Smooth muscle cell (in vitro differentiated cells): Measurements from ENCODE around the gene MAPKAPK3. TPM values are rescaled to one million over a fixed set of nuclear protein-coding genes. Genes with fewer than 3 reads are reported as not detected.

Source experiments
- DNase-seq: peaks from one replicate; lab custom pipeline; 2025; ENCODE audit not compliant: unreplicated experiment; lab: John Stamatoyannopoulos, UW
- H2AFZ ChIP-seq: fragments of 200-600 bp; sonication (generic); 2 replicates; pipeline ENCODE4 v1.6.0; 2016; ENCODE audit warnings: antibody characterized with exemption, low read depth, mild to moderate bottlenecking
- H3F3A ChIP-seq: fragments of 200-600 bp; sonication (generic); 2 replicates; pipeline ENCODE4 v1.6.0; 2017; ENCODE audit warnings: antibody characterized with exemption, low read depth
- H3K27ac ChIP-seq: fragments of 200-600 bp; sonication (generic); 2 replicates; pipeline ENCODE4 v1.5.1; 2016; ENCODE audit warnings: low read depth, mild to moderate bottlenecking
- H3K27me3 ChIP-seq: fragments of 200-600 bp; sonication (generic); 2 replicates; pipeline ENCODE4 v1.6.1; 2016; ENCODE audit warnings: low read depth, mild to moderate bottlenecking
- H3K36me3 ChIP-seq: fragments of 200-600 bp; sonication (generic); 2 replicates; pipeline ENCODE4 v1.5.1; 2016; ENCODE audit warnings: low read depth
- H3K4me1 ChIP-seq: fragments of 200-600 bp; sonication (generic); 2 replicates; pipeline ENCODE4 v1.5.1; 2016; ENCODE audit warnings: low read depth
- H3K4me2 ChIP-seq: fragments of 200-600 bp; sonication (generic); 2 replicates; pipeline ENCODE4 v1.6.0; 2016; ENCODE audit warnings: mild to moderate bottlenecking
- H3K4me3 ChIP-seq: fragments of 200-600 bp; sonication (generic); 2 replicates; pipeline ENCODE4 v1.5.1; 2016; ENCODE audit warnings: mild to moderate bottlenecking
- H3K79me2 ChIP-seq: fragments of 200-600 bp; sonication (generic); 2 replicates; pipeline ENCODE4 v1.6.0; 2016; ENCODE audit warnings: low read depth, mild to moderate bottlenecking
- H3K9ac ChIP-seq: fragments of 200-600 bp; sonication (generic); 2 replicates; pipeline ENCODE4 v1.6.0; 2016; ENCODE audit warnings: low read depth
- H3K9me3 ChIP-seq: fragments of 200-600 bp; sonication (generic); replicated peaks from 2 replicates; pipeline ENCODE4 v1.5.1; 2016; ENCODE audit warnings: low read depth
- H4K20me1 ChIP-seq: fragments of 200-600 bp; sonication (generic); 2 replicates; pipeline ENCODE4 v1.6.0; 2016; ENCODE audit warnings: low read depth
- CTCF ChIP-seq: fragments of 200-600 bp; sonication (generic); IDR thresholded peaks from 2 replicates; pipeline ENCODE4 v1.5.1; 2017; ENCODE audit warnings: borderline replicate concordance, mild to moderate bottlenecking, antibody characterized with exemption; ENCODE audit not compliant: insufficient read depth, poor library complexity, severe bottlenecking
- WGBS: methylation state at CpG from one replicate; pipeline ENCODE4 v1.1.7; 2016; ENCODE audit warnings: low lambda C conversion rate; 5-methylcytosine and 5-hydroxymethylcytosine counted together
- polyA plus RNA-seq: library from polyadenylated mRNA; unstranded; fragments of >200 nt; fragmentation: Nextera tagmentation; extraction: Ambion mirVana; gene quantifications from 2 replicates; pipeline ENCODE4 v1.2.1, GENCODE V29; 2016
- total RNA-seq: library from RNA; depleted of rRNA; stranded (reverse); fragments of >200 nt; gene quantifications from 2 replicates; pipeline ENCODE4 v1.2.3, GENCODE V29; 2014

Gene MAPKAPK3
- total and polyA plus RNA-seq, 2 experiments from 2014 or later, result 17.1 to 18.7 TPM

- H3K4me2 ChIP-seq, result peak overlapping the region; percentile 63
- H3K4me1 ChIP-seq, result peaks cover 12% of the 10 kb centered on the region
- no peaks in the 10 kb centered on the region for H3K27me3 ChIP-seq
- H3K27ac ChIP-seq, result no peak overlapping the region
- no peaks in the 10 kb centered on the region for H4K20me1 ChIP-seq
- WGBS, result 93% methylated on average over 9 of the region's 9 CpGs
- DNase-seq, result no peak
- H2AFZ ChIP-seq, result no peak overlapping the region
- no peak overlapping the region for H3K9ac ChIP-seq
- no peak overlapping the region for H3K4me3 ChIP-seq
- H3K36me3 ChIP-seq, result no peaks in the 10 kb centered on the region
- peaks cover 6% of the 10 kb centered on the region for H3F3A ChIP-seq
- H3K9me3 ChIP-seq, result no peaks in the 10 kb centered on the region
- no peaks in the 10 kb centered on the region for H3K79me2 ChIP-seq
- TF ChIP-seq CTCF, result no peak
These were observed 16.7 kb upstream of the MAPKAPK3 start for GRCh38 chr3:50600141-50600753.

GRCh38 chr3:50600841-50601591, 15.9 kb upstream of the MAPKAPK3 start:
- Histone ChIP-seq H3K27me3 (no peaks in the 10 kb centered on the region), H3K36me3 (no peaks in the 10 kb centered on the region), H3K9me3 (no peaks in the 10 kb centered on the region), H4K20me1 (no peaks in the 10 kb centered on the region), H3K27ac (peak overlapping the region; percentile 76), H3K4me3 (no peak overlapping the region), H3K4me1 (peaks cover 12% of the 10 kb centered on the region), H3F3A (peaks cover 6% of the 10 kb centered on the region), H3K9ac (peak overlapping the region; percentile 36), H2AFZ (no peak overlapping the region), H3K79me2 (no peaks in the 10 kb centered on the region), H3K4me2 (peak overlapping the region; percentile 63)
- TF ChIP-seq CTCF, result no peak
- 42% methylated on average over 14 of the region's 14 CpGs for whole genome bisulfite sequencing
- DNase-seq, result peak; percentile 53

GRCh38 chr3:50602595-50603191, 14.3 kb upstream of the MAPKAPK3 start:
- Histone ChIP-seq H3K36me3 (no peaks in the 10 kb centered on the region), H3K9ac (no peak overlapping the region), H3K4me2 (no peak overlapping the region), H3K4me1 (peaks cover 12% of the 10 kb centered on the region), H2AFZ (no peak overlapping the region), H3K27ac (peak overlapping the region; percentile 76), H3F3A (peaks cover 6% of the 10 kb centered on the region), H3K4me3 (no peak overlapping the region), H3K79me2 (no peaks in the 10 kb centered on the region), H3K27me3 (no peaks in the 10 kb centered on the region), H3K9me3 (no peaks in the 10 kb centered on the region), H4K20me1 (no peaks in the 10 kb centered on the region)
- TF ChIP-seq CTCF, result no peak
- WGBS, result 77% methylated on average over 9 of the region's 9 CpGs
- DNase-seq, result no peak
